ENCODE measurements around the gene NAA25. TPM values are rescaled to one million over a fixed set of nuclear protein-coding genes. Genes with fewer than 3 reads are reported as not detected.

Gene NAA25
- total RNA-seq, 6 experiments from 2014 or later, result 9.7 to 11.8 (median 10.8) TPM

DNA sequence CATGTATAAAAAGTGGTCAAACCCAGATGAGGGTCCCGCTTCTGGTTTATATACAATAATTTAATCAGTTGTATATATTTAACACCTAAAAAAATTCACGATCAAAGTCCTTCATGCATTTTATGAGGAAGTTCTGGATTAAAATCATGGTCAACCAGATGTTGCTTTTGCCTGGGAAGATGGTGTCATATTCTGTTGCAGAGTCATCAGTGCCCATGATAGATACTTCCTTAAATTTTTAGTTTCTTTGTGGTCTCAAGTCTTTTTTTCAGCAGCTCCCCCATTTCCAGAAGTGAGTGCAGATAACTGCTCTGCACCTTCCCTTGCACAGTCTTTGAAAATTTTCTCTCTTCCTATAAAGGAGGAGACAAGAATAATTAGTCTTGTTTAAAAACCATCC lies 79.3 kb downstream of the NAA25 start:
- no peaks in the 10 kb centered on the region for H3K27me3 ChIP-seq
- ATAC-seq (no peak), DNase-seq (no peak)
- no peak for TF ChIP-seq POLR2A (IDR thresholded peaks at IDR 0.05)
- TF ChIP-seq, protein P1, sequence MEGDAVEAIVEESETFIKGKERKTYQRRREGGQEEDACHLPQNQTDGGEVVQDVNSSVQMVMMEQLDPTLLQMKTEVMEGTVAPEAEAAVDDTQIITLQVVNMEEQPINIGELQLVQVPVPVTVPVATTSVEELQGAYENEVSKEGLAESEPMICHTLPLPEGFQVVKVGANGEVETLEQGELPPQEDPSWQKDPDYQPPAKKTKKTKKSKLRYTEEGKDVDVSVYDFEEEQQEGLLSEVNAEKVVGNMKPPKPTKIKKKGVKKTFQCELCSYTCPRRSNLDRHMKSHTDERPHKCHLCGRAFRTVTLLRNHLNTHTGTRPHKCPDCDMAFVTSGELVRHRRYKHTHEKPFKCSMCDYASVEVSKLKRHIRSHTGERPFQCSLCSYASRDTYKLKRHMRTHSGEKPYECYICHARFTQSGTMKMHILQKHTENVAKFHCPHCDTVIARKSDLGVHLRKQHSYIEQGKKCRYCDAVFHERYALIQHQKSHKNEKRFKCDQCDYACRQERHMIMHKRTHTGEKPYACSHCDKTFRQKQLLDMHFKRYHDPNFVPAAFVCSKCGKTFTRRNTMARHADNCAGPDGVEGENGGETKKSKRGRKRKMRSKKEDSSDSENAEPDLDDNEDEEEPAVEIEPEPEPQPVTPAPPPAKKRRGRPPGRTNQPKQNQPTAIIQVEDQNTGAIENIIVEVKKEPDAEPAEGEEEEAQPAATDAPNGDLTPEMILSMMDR (IDR thresholded peaks at IDR 0.05), result no peak
- intact Hi-C loops (cut with DNase I), result no loop called here
- no peak overlapping the region for H3K27ac ChIP-seq
- H3K4me1 ChIP-seq, result peaks cover 0 to 4% (median 1%) of the 10 kb centered on the region in 4 donors
- no peaks in the 10 kb centered on the region for H3K9me3 ChIP-seq
- H3K4me3 ChIP-seq, result no peak overlapping the region
- 88% methylated on average over 2 of the region's 2 CpGs for WGBS (ENCODE audit: insufficient coverage, low coverage, low lambda C conversion rate, missing lambda C conversion rate)
- peaks cover 0 to 46% (median 7%) of the 10 kb centered on the region in 4 donors for H3K36me3 ChIP-seq

DNA sequence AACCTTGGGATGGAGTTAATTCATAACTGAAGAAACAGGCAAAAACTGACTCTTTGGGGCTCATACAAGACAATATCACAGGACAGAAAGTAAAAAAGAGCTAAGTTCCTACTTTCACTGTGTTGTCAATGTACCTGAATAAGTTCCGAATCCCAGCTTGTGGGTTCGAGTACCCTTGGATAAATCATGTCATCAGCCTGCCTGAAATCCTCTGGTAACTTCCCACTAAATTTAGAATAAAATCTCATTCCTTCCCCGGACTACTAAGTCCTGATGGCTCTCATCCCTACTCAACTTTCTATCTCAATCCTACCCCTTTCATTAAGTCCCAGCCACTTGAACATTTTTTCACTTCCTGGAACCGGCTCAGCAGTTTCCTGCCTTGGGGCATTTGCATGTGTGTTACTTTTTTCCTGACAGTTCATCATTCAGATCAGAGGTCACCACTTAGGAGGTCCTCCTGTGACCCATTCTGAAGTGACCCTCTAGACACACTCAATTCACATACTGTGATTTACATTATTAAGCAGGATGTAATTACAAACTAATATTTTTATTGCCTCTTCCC lies 82.7 kb downstream of the NAA25 start:
- Histone ChIP-seq H3K36me3 (peaks cover 0 to 31% (median 5%) of the 10 kb centered on the region in 4 donors), H3K27ac (no peak overlapping the region), H3K9me3 (no peaks in the 10 kb centered on the region), H3K27me3 (no peaks in the 10 kb centered on the region), H3K4me1 (peaks cover 0 to 19% (median 3%) of the 10 kb centered on the region in 4 donors), H3K4me3 (no peak overlapping the region)
- intact Hi-C loops (cut with DNase I), result no loop called here
- no peak for TF ChIP-seq POLR2A (IDR thresholded peaks at IDR 0.05)
- TF ChIP-seq, protein P1 (IDR thresholded peaks at IDR 0.05), result no peak
- DNase-seq (no peak), ATAC-seq (no peak)
- WGBS (ENCODE audit: insufficient coverage, low coverage, low lambda C conversion rate, missing lambda C conversion rate), result 77% methylated on average over 4 of the region's 4 CpGs

DNA sequence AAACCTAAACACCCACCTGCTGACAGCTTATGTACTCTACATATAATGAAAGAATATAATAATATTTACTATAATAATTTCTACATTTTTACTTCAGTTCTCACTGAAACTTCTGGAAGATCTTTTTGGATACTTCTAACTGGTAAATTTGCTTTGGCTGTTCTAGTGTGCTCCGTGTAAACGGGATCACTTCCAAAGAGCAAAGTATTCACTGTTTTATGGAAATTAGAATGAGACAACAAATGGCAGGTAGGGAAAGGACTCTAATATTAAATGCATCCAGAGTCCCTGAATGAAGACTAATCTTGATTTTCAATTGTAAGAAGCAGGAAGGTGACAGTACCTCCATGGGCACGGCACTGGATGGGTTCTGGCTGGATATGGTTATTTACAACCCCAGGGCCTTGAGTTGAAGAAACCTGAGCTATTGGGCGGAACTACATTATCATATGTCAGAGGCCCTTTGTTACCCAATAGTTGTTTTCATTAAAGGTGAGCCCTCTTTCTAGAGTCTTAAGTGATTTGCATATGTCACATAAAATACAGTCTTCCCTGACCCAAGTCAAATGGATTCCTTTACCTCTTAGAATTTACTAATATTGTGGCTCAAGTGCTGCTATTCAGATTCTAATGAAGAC lies 84.7 kb downstream of the NAA25 start:
- H3K27ac ChIP-seq, result peak overlapping the region in 2 of 3 donors; percentile 82 to 86
- TF ChIP-seq, protein P1 (IDR thresholded peaks at IDR 0.05), result no peak
- peaks cover 0 to 23% (median 8%) of the 10 kb centered on the region in 4 donors for H3K36me3 ChIP-seq
- no peaks in the 10 kb centered on the region for H3K27me3 ChIP-seq
- ATAC-seq (peak; percentile 73 to 90 (median 82)), DNase-seq (no peak)
- H3K4me1 ChIP-seq, result peaks cover 0 to 19% (median 3%) of the 10 kb centered on the region in 4 donors
- intact Hi-C loops (cut with DNase I), result no loop called here
- no peak overlapping the region for H3K4me3 ChIP-seq
- no peaks in the 10 kb centered on the region for H3K9me3 ChIP-seq
- WGBS (ENCODE audit: insufficient coverage, low coverage, low lambda C conversion rate, missing lambda C conversion rate), result 43% methylated on average over 4 of the region's 4 CpGs

DNA sequence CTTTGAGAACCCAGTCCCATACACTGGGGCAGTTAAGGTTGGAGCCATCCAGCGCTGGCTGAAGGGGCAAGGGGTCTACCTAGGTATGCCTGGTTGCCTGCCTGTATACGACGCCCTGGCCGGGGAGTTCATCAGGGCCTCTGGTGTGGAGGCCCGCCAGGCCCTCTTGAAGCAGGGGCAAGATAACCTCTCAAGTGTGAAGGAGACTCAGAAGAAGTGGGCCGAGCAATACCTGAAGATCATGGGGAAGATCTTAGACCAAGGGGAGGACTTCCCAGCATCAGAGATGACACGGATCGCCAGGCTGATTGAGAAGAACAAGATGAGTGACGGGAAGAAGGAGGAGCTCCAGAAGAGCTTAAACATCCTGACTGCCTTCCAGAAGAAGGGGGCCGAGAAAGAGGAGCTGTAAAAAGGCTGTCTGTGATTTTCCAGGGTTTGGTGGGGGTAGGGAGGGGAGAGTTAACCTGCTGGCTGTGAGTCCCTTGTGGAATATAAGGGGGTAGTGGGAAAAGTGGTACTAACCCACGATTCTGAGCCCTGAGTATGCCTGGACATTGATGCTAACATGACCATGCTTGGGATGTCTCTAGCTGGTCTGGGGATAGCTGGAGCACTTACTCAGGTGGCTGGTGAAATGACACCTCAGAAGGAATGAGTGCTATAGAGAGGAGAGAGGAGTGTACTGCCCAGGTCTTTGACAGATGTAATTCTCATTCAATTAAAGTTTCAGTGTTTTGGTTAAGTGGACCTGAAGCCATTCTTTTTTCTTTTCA lies 86.2 kb downstream of the NAA25 start:
- DNase-seq (no peak), ATAC-seq (no peak)
- WGBS (ENCODE audit: insufficient coverage, low coverage, low lambda C conversion rate, missing lambda C conversion rate), result 95% methylated on average over 5 of the region's 11 CpGs
- Histone ChIP-seq H3K27me3 (no peaks in the 10 kb centered on the region), H3K27ac (peak overlapping the region in 2 of 3 donors; percentile 82 to 86), H3K9me3 (no peaks in the 10 kb centered on the region), H3K4me1 (peaks cover 0 to 23% (median 3%) of the 10 kb centered on the region in 4 donors), H3K36me3 (peaks cover 0 to 24% (median 8%) of the 10 kb centered on the region in 4 donors), H3K4me3 (no peak overlapping the region)
- no peak for TF ChIP-seq POLR2A (IDR thresholded peaks at IDR 0.05)
- TF ChIP-seq, protein P1 (IDR thresholded peaks at IDR 0.05), result no peak
- intact Hi-C loops (cut with DNase I), result no loop called here

Data from right lobe of liver (tissue), 6 donors.